GM15510 (cell line): ENCODE measurements around the gene OR2M7.

ENCODE experiments used
- POLR2A ChIP-seq: IDR thresholded peaks from 3 replicates; pipeline ENCODE4 v1.6.1; 2011; ENCODE audit warnings: borderline replicate concordance; ENCODE audit not compliant: insufficient read length; ENCODE audit errors: extremely low read depth

The OR2M7 gene, protein sequence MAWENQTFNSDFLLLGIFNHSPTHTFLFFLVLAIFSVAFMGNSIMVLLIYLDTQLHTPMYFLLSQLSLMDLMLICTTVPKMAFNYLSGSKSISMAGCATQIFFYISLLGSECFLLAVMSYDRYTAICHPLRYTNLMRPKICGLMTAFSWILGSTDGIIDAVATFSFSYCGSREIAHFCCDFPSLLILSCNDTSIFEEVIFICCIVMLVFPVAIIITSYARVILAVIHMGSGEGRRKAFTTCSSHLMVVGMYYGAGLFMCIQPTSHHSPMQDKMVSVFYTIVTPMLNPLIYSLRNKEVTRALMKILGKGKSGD

GRCh38 chr1:248324468-248324867 is at the start of gene OR2M7:
TSS of gene OR2M7 (minus strand) at chr1:248324568. CDS start at chr1:248324568, 0 bp downstream.
- no peak for TF ChIP-seq POLR2A

DNA sequence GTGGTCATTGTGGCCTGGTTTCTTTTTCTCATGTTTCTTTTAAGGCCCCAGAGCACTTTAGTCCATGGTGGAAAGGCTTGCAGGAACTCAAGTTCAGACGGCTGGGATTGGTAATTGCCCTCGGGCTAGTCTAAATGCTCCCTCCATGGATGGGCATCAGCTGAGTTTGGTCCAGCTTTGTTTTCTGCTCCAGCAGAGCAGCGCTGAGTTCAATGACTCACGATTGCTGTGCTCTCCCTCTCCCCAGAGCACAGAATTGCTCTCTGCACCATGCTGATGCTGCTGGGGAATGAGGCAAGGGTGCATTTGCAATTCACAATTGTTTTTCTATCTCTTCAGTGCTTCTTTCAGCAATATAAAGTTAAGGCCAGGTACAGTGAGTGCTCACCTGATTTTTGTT is 49.4 kb upstream of the OR2M7 start:
- TF ChIP-seq POLR2A = no peak

- TF ChIP-seq POLR2A = no peak
Measured at GRCh38 chr1:248372394-248372793, 48.0 kb upstream of the OR2M7 start.

DNA sequence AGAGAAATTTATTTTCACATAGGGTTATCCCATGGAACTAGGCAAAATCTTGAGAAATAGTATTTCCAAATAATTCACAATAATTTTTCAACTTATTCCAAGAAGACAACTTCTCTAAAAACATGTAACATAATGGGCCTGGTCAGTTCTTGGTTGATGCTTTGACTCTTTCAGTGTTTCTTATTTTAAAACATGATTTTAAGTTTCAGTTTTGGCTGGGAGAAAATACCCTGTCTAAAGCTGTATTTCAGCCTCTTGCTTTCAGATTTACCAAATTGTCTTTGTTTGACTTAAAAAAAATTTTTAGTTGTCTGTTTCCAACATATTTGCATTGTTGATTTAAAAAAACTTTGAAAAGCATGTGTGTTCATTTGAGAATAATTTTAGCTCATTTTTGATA is 42.2 kb upstream of the OR2M7 start:
- no peak for TF ChIP-seq POLR2A

DNA sequence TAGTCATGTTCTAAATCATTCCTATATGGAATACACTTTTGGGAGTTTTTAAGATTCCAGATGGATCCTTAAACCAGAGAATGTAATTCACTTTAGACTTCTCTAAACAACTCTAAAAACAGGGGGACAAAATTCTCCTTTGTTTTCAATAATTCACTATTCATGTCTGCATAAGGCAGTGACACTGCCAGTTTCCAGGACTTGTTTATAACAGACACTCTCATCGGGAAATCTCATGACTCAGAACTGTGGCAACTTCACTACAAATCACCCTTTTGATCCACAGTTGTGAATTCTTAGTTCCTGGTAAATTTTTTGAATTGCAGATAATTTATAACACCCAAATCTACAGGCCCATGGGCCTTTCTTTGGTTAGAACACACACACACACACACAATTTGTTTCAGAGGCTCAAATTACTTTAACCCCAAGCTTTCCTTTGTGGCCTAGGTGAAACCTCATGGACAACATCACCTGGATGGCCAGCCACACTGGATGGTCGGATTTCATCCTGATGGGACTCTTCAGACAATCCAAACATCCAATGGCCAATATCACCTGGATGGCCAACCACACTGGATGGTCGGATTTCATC is 36.9 kb upstream of the OR2M7 start, which contains the start of gene OR2T4:
Gene OR2T4, plus strand, starts transcription at position 545 of the 595 bp plus-strand sequence. Its CDS starts 0 bp downstream, at position 545.
- TF ChIP-seq POLR2A = no peak

- no peak for TF ChIP-seq POLR2A
Measured at GRCh38 chr1:248359415-248359814, 35.0 kb upstream of the OR2M7 start.

DNA sequence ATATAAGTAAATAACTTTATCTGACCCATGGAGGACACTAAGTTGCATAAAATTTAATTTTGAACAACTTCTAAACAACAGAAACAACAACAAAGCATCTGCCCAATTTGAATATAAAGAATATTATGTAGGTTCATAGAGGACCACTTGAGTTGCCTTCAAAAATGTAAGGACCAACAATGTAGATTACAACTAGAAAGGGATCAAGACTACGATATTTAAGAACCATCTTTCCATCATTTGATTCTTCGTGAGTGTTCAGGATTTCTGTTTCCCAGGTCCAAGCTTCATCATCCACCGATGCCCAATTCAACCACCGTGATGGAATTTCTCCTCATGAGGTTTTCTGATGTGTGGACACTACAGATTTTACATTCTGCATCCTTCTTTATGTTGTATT is 24.1 kb upstream of the OR2M7 start, which contains the start of gene OR14C36:
Gene OR14C36, plus strand, starts transcription at position 301 of the 400 bp plus-strand sequence. Its CDS starts 0 bp downstream, at position 301.
- no peak for TF ChIP-seq POLR2A

DNA sequence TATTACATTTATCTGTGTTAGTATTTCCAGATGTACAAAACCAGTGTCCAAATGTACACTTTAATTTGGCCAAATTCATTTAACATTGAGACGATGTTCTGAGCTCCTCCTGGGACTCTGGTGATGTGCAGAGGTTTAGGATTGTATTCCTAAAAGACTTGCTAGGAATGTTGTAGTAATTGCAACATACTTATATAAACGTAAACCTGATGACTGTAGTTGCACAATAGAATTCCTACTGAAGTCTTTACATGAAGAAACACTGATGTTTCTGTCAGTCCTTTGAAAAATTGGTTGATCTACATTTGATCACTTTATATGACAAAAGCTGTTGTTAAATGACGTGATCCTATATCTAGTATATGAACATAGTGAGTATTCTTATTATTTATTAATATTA is 19.1 kb upstream of the OR2M7 start:
- no peak for TF ChIP-seq POLR2A

DNA sequence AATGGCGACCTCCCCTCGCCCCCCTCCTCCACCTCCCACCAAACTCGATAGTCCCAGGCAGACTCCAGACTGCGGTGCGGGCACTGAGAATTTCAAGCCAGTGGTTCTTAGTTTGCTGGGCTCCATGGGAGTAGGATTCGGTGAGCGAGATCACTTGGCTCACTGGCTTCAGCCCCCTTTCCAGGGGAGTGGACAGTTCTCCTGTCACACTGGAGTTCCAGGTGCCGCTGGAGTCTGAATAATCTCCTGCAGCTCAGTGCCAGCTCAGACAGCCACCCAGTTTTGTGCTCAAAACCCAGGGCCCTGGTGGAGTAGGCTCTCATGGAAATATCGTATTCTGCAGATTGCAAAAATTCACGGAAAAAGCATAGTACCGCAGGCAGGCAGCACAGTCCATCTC is 7.6 kb downstream of the OR2M7 start:
- no peak for TF ChIP-seq POLR2A

DNA sequence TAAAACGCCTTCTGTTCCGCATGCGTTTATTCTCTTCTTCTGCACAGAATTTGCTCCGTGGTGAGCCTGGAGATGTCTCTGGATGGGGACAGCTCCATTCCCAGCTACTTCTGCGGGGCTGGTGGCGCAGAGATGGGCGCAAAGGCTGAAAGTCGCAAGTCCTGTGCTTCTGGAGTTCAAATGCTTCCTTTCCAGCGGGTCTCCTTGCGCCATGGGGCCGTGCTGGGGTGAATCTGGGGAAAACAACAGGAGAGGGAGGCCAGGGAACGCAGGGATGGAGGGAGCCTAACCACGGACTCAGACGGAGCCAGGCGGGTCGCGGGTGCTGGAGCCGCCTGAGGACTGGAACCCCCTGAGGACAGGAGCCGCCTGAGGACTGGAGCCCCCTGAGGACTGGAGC is 18.3 kb downstream of the OR2M7 start:
- TF ChIP-seq POLR2A = no peak

DNA sequence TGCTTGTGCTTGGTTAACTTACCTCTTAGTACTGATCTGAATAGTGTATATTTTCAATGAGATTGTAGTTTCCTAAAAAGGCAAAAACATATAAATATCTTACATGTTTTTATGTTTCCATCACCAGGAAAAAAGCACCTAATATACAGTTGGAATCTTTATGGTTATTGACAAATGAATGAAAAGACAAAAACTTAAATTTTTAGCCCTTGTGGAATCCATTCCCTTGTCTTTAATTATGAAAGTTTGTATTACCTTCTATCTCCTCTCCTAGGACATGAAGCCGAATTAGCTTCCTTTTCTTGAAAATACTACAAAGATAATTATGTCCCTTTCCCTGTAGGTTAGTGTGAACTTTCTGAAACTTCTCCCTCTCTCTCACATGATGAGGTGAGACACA is 21.0 kb downstream of the OR2M7 start, which contains the start of gene OR2T12:
Gene OR2T12, minus strand, starts transcription at position 101 of the 400 bp plus-strand sequence. CDS start 7,846 bp downstream, outside the sequence.
- TF ChIP-seq POLR2A = no peak

- no peak for TF ChIP-seq POLR2A
Measured at GRCh38 chr1:248288391-248288790, 36.0 kb downstream of the OR2M7 start.

DNA sequence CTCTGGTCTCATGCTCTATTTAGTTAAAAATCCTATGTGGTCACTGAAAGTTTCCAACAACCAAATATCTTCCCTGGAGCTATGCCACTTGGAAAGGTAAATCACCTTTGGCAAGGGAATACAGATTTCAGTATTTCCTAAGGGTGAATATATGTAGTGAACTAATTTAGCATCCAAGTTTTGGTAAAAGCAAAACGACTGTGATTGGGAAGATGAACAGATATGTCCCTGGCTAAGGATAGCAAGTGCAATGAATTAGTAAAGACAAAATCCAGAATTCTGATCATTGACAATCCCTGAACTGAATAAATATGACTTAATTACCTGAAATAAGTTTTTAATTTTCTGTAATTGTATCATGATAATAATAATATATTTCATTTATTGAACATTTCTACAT is 46.5 kb downstream of the OR2M7 start, which contains the start of gene OR2T33:
Gene OR2T33, minus strand, starts transcription at position 101 of the 400 bp plus-strand sequence. CDS start 4,162 bp downstream, outside the sequence.
- TF ChIP-seq POLR2A = no peak
